ENCODE measurements around the gene FOXJ3.

Gene FOXJ3

GRCh38 chr1:42318601-42319000, 16.4 kb downstream of the FOXJ3 start:
- H3K9ac ChIP-seq (ENCODE audit: insufficient read length, low read depth), result no peak overlapping the region
- no peaks in the 10 kb centered on the region for H3K27me3 ChIP-seq (ENCODE audit: insufficient read depth, insufficient read length)
- TF ChIP-seq ZNF274 (IDR thresholded peaks at IDR 0.05; ENCODE audit: low read depth, low read length) (no peak), YY1 (IDR thresholded peaks at IDR 0.05; ENCODE audit: insufficient read depth, insufficient read length) (no peak), SUZ12 (IDR thresholded peaks at IDR 0.05; ENCODE audit: extremely low read depth, insufficient read depth, insufficient read length) (no peak)
- no peaks in the 10 kb centered on the region for H3K9me3 ChIP-seq (ENCODE audit: insufficient read depth, low read length)
- no peak for DNase-seq (ENCODE audit: low read depth, low spot score)
- H3K4me1 ChIP-seq (ENCODE audit: insufficient read depth, insufficient read length), result no peaks in the 10 kb centered on the region
- H3K36me3 ChIP-seq (ENCODE audit: insufficient read depth, insufficient read length, low read length), result peaks cover 5% of the 10 kb centered on the region
- H3K4me3 ChIP-seq (ENCODE audit: insufficient read length, low read depth), result no peak overlapping the region

GRCh38 chr1:42317308-42317707, 17.7 kb downstream of the FOXJ3 start:
- H3K9ac ChIP-seq (ENCODE audit: insufficient read length, low read depth), result no peak overlapping the region
- TF ChIP-seq YY1 (IDR thresholded peaks at IDR 0.05; ENCODE audit: insufficient read depth, insufficient read length) (no peak), SUZ12 (IDR thresholded peaks at IDR 0.05; ENCODE audit: extremely low read depth, insufficient read depth, insufficient read length) (no peak), ZNF274 (IDR thresholded peaks at IDR 0.05; ENCODE audit: low read depth, low read length) (no peak)
- no peak overlapping the region for H3K4me3 ChIP-seq (ENCODE audit: insufficient read length, low read depth)
- no peaks in the 10 kb centered on the region for H3K27me3 ChIP-seq (ENCODE audit: insufficient read depth, insufficient read length)
- H3K4me1 ChIP-seq (ENCODE audit: insufficient read depth, insufficient read length), result no peaks in the 10 kb centered on the region
- no peaks in the 10 kb centered on the region for H3K36me3 ChIP-seq (ENCODE audit: insufficient read depth, insufficient read length, low read length)
- H3K9me3 ChIP-seq (ENCODE audit: insufficient read depth, low read length), result no peaks in the 10 kb centered on the region
- DNase-seq (ENCODE audit: low read depth, low spot score), result no peak

GRCh38 chr1:42316292-42316691, 18.7 kb downstream of the FOXJ3 start:
- no peak for DNase-seq (ENCODE audit: low read depth, low spot score)
- Histone ChIP-seq H3K9ac (ENCODE audit: insufficient read length, low read depth) (no peak overlapping the region), H3K36me3 (ENCODE audit: insufficient read depth, insufficient read length, low read length) (no peaks in the 10 kb centered on the region), H3K4me3 (ENCODE audit: insufficient read length, low read depth) (no peak overlapping the region), H3K4me1 (ENCODE audit: insufficient read depth, insufficient read length) (no peaks in the 10 kb centered on the region), H3K27me3 (ENCODE audit: insufficient read depth, insufficient read length) (no peaks in the 10 kb centered on the region), H3K9me3 (ENCODE audit: insufficient read depth, low read length) (no peaks in the 10 kb centered on the region)
- TF ChIP-seq YY1 (IDR thresholded peaks at IDR 0.05; ENCODE audit: insufficient read depth, insufficient read length) (no peak), SUZ12 (IDR thresholded peaks at IDR 0.05; ENCODE audit: extremely low read depth, insufficient read depth, insufficient read length) (no peak), ZNF274 (IDR thresholded peaks at IDR 0.05; ENCODE audit: low read depth, low read length) (no peak)

GRCh38 chr1:42315500-42315899, 19.5 kb downstream of the FOXJ3 start:
- Histone ChIP-seq H3K36me3 (ENCODE audit: insufficient read depth, insufficient read length, low read length) (no peaks in the 10 kb centered on the region), H3K4me3 (ENCODE audit: insufficient read length, low read depth) (no peak overlapping the region), H3K9ac (ENCODE audit: insufficient read length, low read depth) (no peak overlapping the region), H3K4me1 (ENCODE audit: insufficient read depth, insufficient read length) (no peaks in the 10 kb centered on the region), H3K27me3 (ENCODE audit: insufficient read depth, insufficient read length) (no peaks in the 10 kb centered on the region), H3K9me3 (ENCODE audit: insufficient read depth, low read length) (no peaks in the 10 kb centered on the region)
- TF ChIP-seq SUZ12 (IDR thresholded peaks at IDR 0.05; ENCODE audit: extremely low read depth, insufficient read depth, insufficient read length) (no peak), YY1 (IDR thresholded peaks at IDR 0.05; ENCODE audit: insufficient read depth, insufficient read length) (no peak), ZNF274 (IDR thresholded peaks at IDR 0.05; ENCODE audit: low read depth, low read length) (no peak)
- DNase-seq (ENCODE audit: low read depth, low spot score), result no peak

GRCh38 chr1:42313970-42314369, 21.1 kb downstream of the FOXJ3 start:
- no peaks in the 10 kb centered on the region for H3K9me3 ChIP-seq (ENCODE audit: insufficient read depth, low read length)
- no peaks in the 10 kb centered on the region for H3K4me1 ChIP-seq (ENCODE audit: insufficient read depth, insufficient read length)
- H3K27me3 ChIP-seq (ENCODE audit: insufficient read depth, insufficient read length), result no peaks in the 10 kb centered on the region
- TF ChIP-seq YY1 (IDR thresholded peaks at IDR 0.05; ENCODE audit: insufficient read depth, insufficient read length) (no peak), ZNF274 (IDR thresholded peaks at IDR 0.05; ENCODE audit: low read depth, low read length) (no peak), SUZ12 (IDR thresholded peaks at IDR 0.05; ENCODE audit: extremely low read depth, insufficient read depth, insufficient read length) (no peak)
- H3K4me3 ChIP-seq (ENCODE audit: insufficient read length, low read depth), result no peak overlapping the region
- peaks cover 10% of the 10 kb centered on the region for H3K36me3 ChIP-seq (ENCODE audit: insufficient read depth, insufficient read length, low read length)
- H3K9ac ChIP-seq (ENCODE audit: insufficient read length, low read depth), result no peak overlapping the region
- DNase-seq (ENCODE audit: low read depth, low spot score), result no peak

- Histone ChIP-seq H3K4me1 (ENCODE audit: insufficient read depth, insufficient read length) (no peaks in the 10 kb centered on the region), H3K9me3 (ENCODE audit: insufficient read depth, low read length) (no peaks in the 10 kb centered on the region), H3K27me3 (ENCODE audit: insufficient read depth, insufficient read length) (no peaks in the 10 kb centered on the region), H3K9ac (ENCODE audit: insufficient read length, low read depth) (no peak overlapping the region), H3K4me3 (ENCODE audit: insufficient read length, low read depth) (no peak overlapping the region), H3K36me3 (ENCODE audit: insufficient read depth, insufficient read length, low read length) (peaks cover 23% of the 10 kb centered on the region)
- DNase-seq (ENCODE audit: low read depth, low spot score), result no peak
- TF ChIP-seq SUZ12 (IDR thresholded peaks at IDR 0.05; ENCODE audit: extremely low read depth, insufficient read depth, insufficient read length) (no peak), YY1 (IDR thresholded peaks at IDR 0.05; ENCODE audit: insufficient read depth, insufficient read length) (no peak), ZNF274 (IDR thresholded peaks at IDR 0.05; ENCODE audit: low read depth, low read length) (no peak)
These were observed 22.3 kb downstream of the FOXJ3 start for GRCh38 chr1:42312576-42313212.

GRCh38 chr1:42311897-42312296, 23.1 kb downstream of the FOXJ3 start:
- no peak overlapping the region for H3K4me3 ChIP-seq (ENCODE audit: insufficient read length, low read depth)
- no peak overlapping the region for H3K9ac ChIP-seq (ENCODE audit: insufficient read length, low read depth)
- no peak for DNase-seq (ENCODE audit: low read depth, low spot score)
- TF ChIP-seq ZNF274 (IDR thresholded peaks at IDR 0.05; ENCODE audit: low read depth, low read length), result no peak
- TF ChIP-seq YY1 (IDR thresholded peaks at IDR 0.05; ENCODE audit: insufficient read depth, insufficient read length), result no peak
- no peak for TF ChIP-seq SUZ12 (IDR thresholded peaks at IDR 0.05; ENCODE audit: extremely low read depth, insufficient read depth, insufficient read length)
- no peaks in the 10 kb centered on the region for H3K9me3 ChIP-seq (ENCODE audit: insufficient read depth, low read length)
- peaks cover 29% of the 10 kb centered on the region for H3K36me3 ChIP-seq (ENCODE audit: insufficient read depth, insufficient read length, low read length)
- H3K4me1 ChIP-seq (ENCODE audit: insufficient read depth, insufficient read length), result no peaks in the 10 kb centered on the region
- no peaks in the 10 kb centered on the region for H3K27me3 ChIP-seq (ENCODE audit: insufficient read depth, insufficient read length)
